ENCODE data around the gene ASB6. TPM values are rescaled to one million over a fixed set of nuclear protein-coding genes. Genes with fewer than 3 reads are reported as not detected.
A peak's percentile ranks its signal among the peaks of the same experiment; 100 is the strongest.

The ASB6 gene
- total RNA-seq, 1 donor from 2014 or later, result 18.1 TPM

DNA sequence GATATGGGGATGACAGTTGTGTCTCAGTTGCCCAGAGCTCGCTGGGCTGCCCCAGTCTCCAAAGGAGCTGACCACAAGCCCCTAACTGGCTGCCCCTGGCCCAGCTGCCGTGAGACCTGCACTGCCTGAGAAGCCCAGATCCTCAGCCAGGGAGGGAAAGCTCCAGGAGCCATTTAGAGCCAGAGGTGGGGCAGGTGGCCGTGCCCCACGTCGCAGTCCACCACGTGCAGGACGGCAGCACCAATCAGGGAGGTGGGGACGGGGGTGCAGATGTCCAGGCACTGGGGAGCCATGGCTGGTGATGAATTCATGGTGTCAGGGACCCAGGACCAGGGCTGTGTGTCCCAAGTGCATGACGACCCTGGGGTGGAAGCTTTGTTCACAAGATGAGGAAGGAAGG lies 36.9 kb upstream of the ASB6 start:
- no peaks in the 10 kb centered on the region for H3K36me3 Mint-ChIP-seq (ENCODE audit: unreplicated experiment)
- TF ChIP-seq, protein P1, sequence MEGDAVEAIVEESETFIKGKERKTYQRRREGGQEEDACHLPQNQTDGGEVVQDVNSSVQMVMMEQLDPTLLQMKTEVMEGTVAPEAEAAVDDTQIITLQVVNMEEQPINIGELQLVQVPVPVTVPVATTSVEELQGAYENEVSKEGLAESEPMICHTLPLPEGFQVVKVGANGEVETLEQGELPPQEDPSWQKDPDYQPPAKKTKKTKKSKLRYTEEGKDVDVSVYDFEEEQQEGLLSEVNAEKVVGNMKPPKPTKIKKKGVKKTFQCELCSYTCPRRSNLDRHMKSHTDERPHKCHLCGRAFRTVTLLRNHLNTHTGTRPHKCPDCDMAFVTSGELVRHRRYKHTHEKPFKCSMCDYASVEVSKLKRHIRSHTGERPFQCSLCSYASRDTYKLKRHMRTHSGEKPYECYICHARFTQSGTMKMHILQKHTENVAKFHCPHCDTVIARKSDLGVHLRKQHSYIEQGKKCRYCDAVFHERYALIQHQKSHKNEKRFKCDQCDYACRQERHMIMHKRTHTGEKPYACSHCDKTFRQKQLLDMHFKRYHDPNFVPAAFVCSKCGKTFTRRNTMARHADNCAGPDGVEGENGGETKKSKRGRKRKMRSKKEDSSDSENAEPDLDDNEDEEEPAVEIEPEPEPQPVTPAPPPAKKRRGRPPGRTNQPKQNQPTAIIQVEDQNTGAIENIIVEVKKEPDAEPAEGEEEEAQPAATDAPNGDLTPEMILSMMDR (IDR thresholded peaks at IDR 0.05), result no peak
- no peak overlapping the region for H3K4me3 Mint-ChIP-seq (ENCODE audit: unreplicated experiment)
- H3K27ac Mint-ChIP-seq (ENCODE audit: unreplicated experiment), result no peak overlapping the region
- peaks cover 2% of the 10 kb centered on the region for H3K27me3 Mint-ChIP-seq (ENCODE audit: unreplicated experiment)
- DNase-seq (ENCODE audit: extremely low spot score, unreplicated experiment), result no peak
- H3K9me3 Mint-ChIP-seq (ENCODE audit: unreplicated experiment), result no peaks in the 10 kb centered on the region
- H3K4me1 Mint-ChIP-seq (ENCODE audit: unreplicated experiment), result peaks cover 29% of the 10 kb centered on the region

- peak overlapping the region; percentile 77 for H3K27ac Mint-ChIP-seq (ENCODE audit: unreplicated experiment)
- H3K4me3 Mint-ChIP-seq (ENCODE audit: unreplicated experiment), result peak overlapping the region; percentile 55
- peaks cover 2% of the 10 kb centered on the region for H3K27me3 Mint-ChIP-seq (ENCODE audit: unreplicated experiment)
- peak; percentile 89 for DNase-seq (ENCODE audit: extremely low spot score, unreplicated experiment)
- TF ChIP-seq, protein P1 (IDR thresholded peaks at IDR 0.05), result no peak
- H3K9me3 Mint-ChIP-seq (ENCODE audit: unreplicated experiment), result no peaks in the 10 kb centered on the region
- no peaks in the 10 kb centered on the region for H3K36me3 Mint-ChIP-seq (ENCODE audit: unreplicated experiment)
- peaks cover 30% of the 10 kb centered on the region for H3K4me1 Mint-ChIP-seq (ENCODE audit: unreplicated experiment)
Observed at GRCh38 chr9:129677456-129677855, 35.5 kb upstream of the ASB6 start.

- Mint-ChIP-seq H3K36me3 (ENCODE audit: unreplicated experiment) (no peaks in the 10 kb centered on the region), H3K9me3 (ENCODE audit: unreplicated experiment) (no peaks in the 10 kb centered on the region), H3K27me3 (ENCODE audit: unreplicated experiment) (peaks cover 2% of the 10 kb centered on the region), H3K4me1 (ENCODE audit: unreplicated experiment) (peaks cover 30% of the 10 kb centered on the region), H3K27ac (ENCODE audit: unreplicated experiment) (peak overlapping the region; percentile 77), H3K4me3 (ENCODE audit: unreplicated experiment) (no peak overlapping the region)
- no peak for DNase-seq (ENCODE audit: extremely low spot score, unreplicated experiment)
- TF ChIP-seq, protein P1 (IDR thresholded peaks at IDR 0.05), result no peak
Observed at GRCh38 chr9:129676975-129677374, 35.0 kb upstream of the ASB6 start.

DNA sequence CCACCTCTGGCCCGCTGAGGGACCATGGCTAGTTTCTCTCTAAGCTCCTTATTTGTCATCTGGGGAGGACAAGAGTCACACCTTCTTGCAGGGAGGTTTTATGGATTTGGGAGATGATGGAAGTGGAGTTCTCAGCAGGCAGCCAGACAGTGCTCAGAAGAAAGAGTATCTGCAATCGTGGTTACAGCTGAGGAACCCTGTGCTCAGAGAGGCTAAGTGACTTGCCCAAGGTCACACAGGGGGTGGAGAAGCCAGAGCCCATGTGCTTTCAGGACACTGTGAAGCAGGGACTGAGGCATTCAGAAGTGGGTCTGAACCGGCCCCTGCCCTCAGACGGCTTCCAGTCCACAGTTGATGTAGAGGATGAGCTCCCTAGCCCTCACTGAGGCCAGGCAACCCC lies 34.3 kb upstream of the ASB6 start:
- Mint-ChIP-seq H3K27me3 (ENCODE audit: unreplicated experiment) (peaks cover 2% of the 10 kb centered on the region), H3K27ac (ENCODE audit: unreplicated experiment) (no peak overlapping the region), H3K4me1 (ENCODE audit: unreplicated experiment) (peaks cover 37% of the 10 kb centered on the region)

GRCh38 chr9:129675620-129676019 lies 33.7 kb upstream of the ASB6 start:
- no peak overlapping the region for H3K27ac Mint-ChIP-seq (ENCODE audit: unreplicated experiment)

More for the DNA sequence above, 34.3 kb upstream of the ASB6 start:
- no peaks in the 10 kb centered on the region for H3K9me3 Mint-ChIP-seq (ENCODE audit: unreplicated experiment)
- no peak overlapping the region for H3K4me3 Mint-ChIP-seq (ENCODE audit: unreplicated experiment)
- H3K36me3 Mint-ChIP-seq (ENCODE audit: unreplicated experiment), result no peaks in the 10 kb centered on the region
- TF ChIP-seq, protein P1 (IDR thresholded peaks at IDR 0.05), result no peak
- DNase-seq (ENCODE audit: extremely low spot score, unreplicated experiment), result no peak

More at GRCh38 chr9:129675620-129676019, 33.7 kb upstream of the ASB6 start:
- TF ChIP-seq, protein P1 (IDR thresholded peaks at IDR 0.05), result no peak
- DNase-seq (ENCODE audit: extremely low spot score, unreplicated experiment), result no peak
- Mint-ChIP-seq H3K4me1 (ENCODE audit: unreplicated experiment) (peaks cover 43% of the 10 kb centered on the region), H3K4me3 (ENCODE audit: unreplicated experiment) (no peak overlapping the region), H3K9me3 (ENCODE audit: unreplicated experiment) (no peaks in the 10 kb centered on the region), H3K36me3 (ENCODE audit: unreplicated experiment) (no peaks in the 10 kb centered on the region), H3K27me3 (ENCODE audit: unreplicated experiment) (peaks cover 2% of the 10 kb centered on the region)
